K562 (cell line): ENCODE data around the gene FAM78B. TPM values are rescaled to one million over a fixed set of nuclear protein-coding genes. Genes with fewer than 3 reads are reported as not detected.

Source experiments
- ATAC-seq: fragments of 200-7000 bp; cut with Tn5 transposase; 3 replicates; pipeline ENCODE4 v1.9.1; 2020; ENCODE audit warnings: moderate library complexity
- BruUV-seq: library from RNA; stranded (reverse); fragments of 400-500 nt; replicated peaks from 2 replicates; lab custom pipeline; 2021; lab: Mats Ljungman, UMichigan
- CTCF ChIA-PET: fragments of 300-600 bp; formaldehyde crosslinking; extraction: SDS; loops from one replicate; lab custom pipeline; 2021; ENCODE audit warnings: low intra/inter-chr PET ratio; lab: Yijun Ruan, JAX
- POLR2A ChIA-PET: fragments of 300-600, 350-650 bp; sonication (Branson Sonifier 250); formaldehyde crosslinking; extraction: SDS; loops from one replicate; lab custom pipeline; 2021; ENCODE audit warnings: antibody characterized with exemption, inconsistent platforms; lab: Yijun Ruan, JAX
- DNase-seq, 4 experiments: peaks; one replicate each; pipeline versions ENCODE4 v3.0.0 to v3.0.0-alpha.2; 2011 to 2018; ENCODE audit warnings: low spot score in 3 of 4, mixed read lengths in 3 of 4; ENCODE audit errors: extremely low read depth in 1 of 4
- FAIRE-seq: peaks from 2 replicates; lab custom pipeline; 2011; peaks lifted over from hg19 to GRCh38; lab: Jason Lieb, UNC
- H2AFZ ChIP-seq: 2 replicates; pipeline ENCODE4 v1.6.0; 2011; ENCODE audit warnings: low read depth, low read length, control low read depth, inconsistent platforms
- H3K27ac ChIP-seq: fragments of 200-600 bp; 3 replicates; pipeline ENCODE4 v1.8.0; 2011; ENCODE audit warnings: low read depth, mild to moderate bottlenecking, control low read depth, inconsistent platforms, low read length, moderate library complexity, mixed read lengths; ENCODE audit errors: extremely low read depth
- H3K27me3 ChIP-seq, 2 experiments: fragments of 300-600 bp in 1 of 2; 2 replicates in 1 of 2; 3 replicates in 1 of 2; pipeline versions ENCODE4 v1.6.0 to v1.8.0; 2011; ENCODE audit warnings: inconsistent platforms in 2 of 2, low read length in 2 of 2, mild to moderate bottlenecking in 1 of 2, mixed read lengths in 1 of 2, moderate library complexity in 1 of 2; ENCODE audit not compliant: control insufficient read depth in 2 of 2, insufficient read depth in 2 of 2
- H3K36me3 ChIP-seq: fragments of 300-600 bp; 3 replicates; pipeline ENCODE4 v1.8.0; 2011; ENCODE audit warnings: mild to moderate bottlenecking, low read length, inconsistent platforms; ENCODE audit not compliant: control insufficient read depth, insufficient read depth
- H3K4me1 ChIP-seq, 2 experiments: fragments of 200-600 bp in 1 of 2; replicated peaks in 1 of 2; 2 replicates in 1 of 2; 3 replicates in 1 of 2; pipeline versions ENCODE4 v1.5.1 to v1.8.0; 2011; ENCODE audit warnings: inconsistent platforms in 2 of 2, low read length in 2 of 2, mild to moderate bottlenecking in 1 of 2, mixed read lengths in 1 of 2, moderate library complexity in 1 of 2; ENCODE audit not compliant: control insufficient read depth in 2 of 2, insufficient read depth in 2 of 2
- H3K4me2 ChIP-seq: 2 replicates; pipeline ENCODE4 v1.6.1; 2011; ENCODE audit warnings: low read length, control low read depth, inconsistent platforms, mixed read lengths; ENCODE audit not compliant: insufficient read depth
- H3K4me3 ChIP-seq: fragments of 200-600 bp; sonication (generic), shearing (Covaris generic); 2 replicates; pipeline ENCODE4 v1.5.1; 2016; ENCODE audit warnings: control low read depth, inconsistent platforms
- H3K79me2 ChIP-seq: fragments of 200-600 bp; 3 replicates; pipeline ENCODE4 v1.8.0; 2011; ENCODE audit warnings: low read length, inconsistent platforms; ENCODE audit not compliant: control insufficient read depth, insufficient read depth
- H3K9ac ChIP-seq, 2 experiments: 2 replicates each; pipeline versions ENCODE4 v1.6.0 to v1.6.1; 2011; ENCODE audit warnings: low read depth in 2 of 2, low read length in 2 of 2, control low read depth in 1 of 2, inconsistent platforms in 1 of 2, mild to moderate bottlenecking in 1 of 2, mixed read lengths in 1 of 2; ENCODE audit not compliant: insufficient read depth in 1 of 2
- H3K9me1 ChIP-seq: one replicate; pipeline ENCODE4 v1.6.0; 2011; ENCODE audit warnings: inconsistent platforms, mild to moderate bottlenecking, low read length, moderate library complexity; ENCODE audit not compliant: control insufficient read depth, insufficient read depth
- H3K9me3 ChIP-seq: replicated peaks from 2 replicates; pipeline ENCODE4 v1.5.1; 2011; ENCODE audit warnings: low read depth, low read length, inconsistent platforms; ENCODE audit not compliant: control insufficient read depth, insufficient read depth
- H4K20me1 ChIP-seq: replicated peaks from 2 replicates; pipeline ENCODE4 v1.6.1; 2011; ENCODE audit warnings: low read length, inconsistent platforms, mixed read lengths; ENCODE audit not compliant: control insufficient read depth, insufficient read depth
- CAMTA2 ChIP-seq: fragments of 250-450 bp; sonication (Bioruptor Pico); conservative IDR thresholded peaks from 2 replicates; pipeline ENCODE4 v1.5.1; 2022
- CEBPG ChIP-seq, 3 experiments: fragments of 200-800 bp in 1 of 3; sonication (Bioruptor generic) in 1 of 3; sonication (generic) in 1 of 3; formaldehyde crosslinking in 1 of 3; IDR thresholded peaks in 2 of 3; conservative IDR thresholded peaks in 1 of 3; 2 replicates each; pipeline versions ENCODE4 v1.6.1 to v1.8.0; 2016 to 2022; ENCODE audit warnings: missing compliant biosample characterization in 2 of 3, missing genetic modification characterization in 2 of 3, mild to moderate bottlenecking in 1 of 3, missing genetic modification reagents in 1 of 3
- CREM ChIP-seq: IDR thresholded peaks from 2 replicates; pipeline ENCODE4 v1.6.1; 2014; ENCODE audit warnings: antibody characterized with exemption, low read depth
- DACH1 ChIP-seq: fragments of 450-650 bp; IDR thresholded peaks from 2 replicates; pipeline ENCODE4 v1.6.1; 2018; ENCODE audit not compliant: partially characterized antibody
- JUN ChIP-seq, 2 experiments: sonication (generic) in 1 of 2; formaldehyde crosslinking in 1 of 2; IDR thresholded peaks; 2 replicates each; pipeline versions ENCODE4 v1.6.1 to v1.8.0; 2012 to 2022; ENCODE audit warnings: borderline replicate concordance in 2 of 2, mild to moderate bottlenecking in 2 of 2, improper control_type of control experiment in 1 of 2, low read depth in 1 of 2, low read length in 1 of 2, missing genetic modification reagents in 1 of 2
- KLF13 ChIP-seq: fragments of 450-650 bp; IDR thresholded peaks from 2 replicates; pipeline ENCODE4 v1.6.1; 2016; ENCODE audit warnings: missing genetic modification characterization, low read depth, mild to moderate bottlenecking, missing compliant biosample characterization, moderate library complexity, borderline replicate concordance
- NFATC3 ChIP-seq: fragments of 450-650 bp; IDR thresholded peaks from 2 replicates; pipeline ENCODE4 v1.6.1; 2017; ENCODE audit warnings: mild to moderate bottlenecking
- NONO ChIP-seq, 2 experiments: fragments of 200-400 bp in 1 of 2; fragments of 450-650 bp in 1 of 2; formaldehyde crosslinking in 1 of 2; IDR thresholded peaks; 2 replicates each; pipeline ENCODE4 v1.6.1; 2017; ENCODE audit warnings: low read depth in 2 of 2, mild to moderate bottlenecking in 2 of 2, moderate library complexity in 2 of 2, low read length in 1 of 2
- NRF1 ChIP-seq, 2 experiments: fragments of 450-650 bp; IDR thresholded peaks in 1 of 2; conservative IDR thresholded peaks in 1 of 2; 2 replicates each; pipeline ENCODE4 v1.6.1; 2014; ENCODE audit warnings: mild to moderate bottlenecking in 2 of 2
- RBM25 ChIP-seq: fragments of 200-400 bp; formaldehyde crosslinking; IDR thresholded peaks from 2 replicates; pipeline ENCODE4 v1.6.1; 2018; ENCODE audit warnings: low read length, low read depth, moderate library complexity; ENCODE audit not compliant: severe bottlenecking
- ZNF140 ChIP-seq: fragments of 250-450 bp; sonication (Bioruptor Pico); IDR thresholded peaks from 2 replicates; pipeline ENCODE4 v1.8.0; 2021; ENCODE audit warnings: moderate library complexity, mild to moderate bottlenecking, inconsistent platforms
- ZNF668 ChIP-seq: fragments of 250-450 bp; sonication (Bioruptor Pico); IDR thresholded peaks from 2 replicates; pipeline ENCODE4 v1.8.0; 2022; ENCODE audit warnings: mild to moderate bottlenecking, inconsistent platforms
- ZNF778 ChIP-seq: fragments of 450-650 bp; formaldehyde crosslinking; IDR thresholded peaks from 2 replicates; pipeline ENCODE4 v1.4.0; 2020; ENCODE audit warnings: mild to moderate bottlenecking, moderate library complexity
- WGBS: fragments of 100-300 bp; shearing (Covaris generic); methylation state at CpG from one replicate; pipeline ENCODE4 v1.1.6; 2016; ENCODE audit warnings: low coverage, mixed read lengths; ENCODE audit not compliant: insufficient coverage; ENCODE audit errors: missing lambda C conversion rate; 5-methylcytosine and 5-hydroxymethylcytosine counted together
- in situ Hi-C: fragments of 300-500 bp; cut with MboI; formaldehyde crosslinking; loops from 4 replicates; pipeline ENCODE4 v1.15.0; 2018; ENCODE audit warnings: inconsistent platforms, mixed read lengths
- intact Hi-C: fragments of 100-400 bp; cut with micrococcal nuclease; formaldehyde crosslinking; loops from 2 replicates; pipeline ENCODE4 v1.14.2; 2022
- polyA plus RNA-seq, 8 experiments: library from polyadenylated mRNA; depleted of rRNA in 4 of 8; stranded (reverse) in 5 of 8; unstranded in 3 of 8; fragments of >200 nt; fragmentation: Nextera tagmentation in 2 of 8; fragmentation: Illumina TruSeq in 1 of 8; extraction: Ambion mirVana in 2 of 8; extraction: Trizol in 1 of 8; gene quantifications; 2 replicates each; pipeline versions ENCODE4 v1.2.1 to v1.2.3, GENCODE V29; 2011 to 2014; ENCODE audit warnings: inconsistent platforms in 1 of 8, missing spikeins in 1 of 8
- total RNA-seq, 7 experiments: library from RNA; depleted of rRNA in 6 of 7; stranded (reverse); fragments of >200 nt in 6 of 7; fragmentation: Illumina TruSeq in 2 of 7; extraction: Trizol in 2 of 7; gene quantifications; 2 replicates each; pipeline versions ENCODE4 v1.2.1 to v1.2.3, GENCODE V29; 2011 to 2021; ENCODE audit warnings: low replicate concordance in 1 of 7
- TF ChIP-seq, protein P1 (sequence below): fragments of 450-650 bp; IDR thresholded peaks from one replicate; pipeline ENCODE4 v1.6.1; 2018; ENCODE audit warnings: mild to moderate bottlenecking, moderate library complexity; ENCODE audit not compliant: partially characterized antibody

The FAM78B gene
- total and polyA plus RNA-seq, 9 of the 15 experiments (the other 6 are each of a cell fraction or from before 2014, with no cell fraction given): 0.04 to 0.43 (median 0.29) TPM; not detected in 1

DNA sequence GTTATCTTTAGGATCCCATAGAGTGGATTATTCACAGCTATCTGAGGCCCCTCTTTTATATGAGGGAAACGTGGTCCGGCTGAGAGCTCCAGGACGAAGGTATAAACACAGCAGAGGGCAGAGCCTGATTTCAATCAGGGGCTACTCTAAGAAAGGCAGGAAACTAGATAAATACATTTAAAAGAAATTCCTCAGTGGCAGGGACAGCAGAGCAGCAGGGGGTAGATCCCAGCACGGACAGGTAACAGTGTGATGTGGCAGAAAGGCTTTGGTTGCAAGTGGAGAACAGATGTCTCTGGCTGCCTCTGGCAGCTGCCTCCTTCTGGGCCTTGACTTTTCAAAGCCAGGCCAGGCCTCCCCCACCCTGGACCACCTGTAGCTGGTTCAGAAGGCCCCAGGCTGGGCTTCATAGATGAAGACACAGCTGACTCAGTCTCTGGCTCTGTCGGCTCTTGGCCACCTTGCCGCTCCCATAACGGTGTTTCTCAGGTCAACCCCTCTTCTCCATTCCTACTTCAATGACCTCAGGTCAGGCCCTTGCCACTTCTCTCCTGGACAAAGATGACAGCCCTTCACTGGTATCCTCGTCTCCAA, 43.8 kb downstream of the FAM78B start:
- in situ Hi-C loops (no loop called here), intact Hi-C loops (no loop called here)
- H3K9ac ChIP-seq: no peak overlapping the region
- CTCF ChIA-PET: no interaction called here
- no peaks in the 10 kb centered on the region for H3K9me3 ChIP-seq
- H3K79me2 ChIP-seq: no peaks in the 10 kb centered on the region
- TF ChIP-seq CREM (no peak), CAMTA2 (CRISPR knock-in tag) (no peak), DACH1 (no peak), ZNF140 (CRISPR knock-in tag) (no peak), JUN (IDR thresholded peaks at IDR 0.05; ENCODE audit: borderline replicate concordance, low read depth, low read length) (no peak), JUN (CRISPR knock-in tag; IDR thresholded peaks at IDR 0.05; ENCODE audit: borderline replicate concordance) (no peak)
- no peaks in the 10 kb centered on the region; the same call in 1 of the 2 replicates for H4K20me1 ChIP-seq
- POLR2A ChIA-PET: interaction anchor here (1.5 kb wide), 1 partner anchor 10 kb away, joined by 5 read pairs; no protein-coding TSS in a partner anchor
- H3K4me3 ChIP-seq: no peak overlapping the region
- H3K27ac ChIP-seq: no peak overlapping the region
- no peak overlapping the region for H2AFZ ChIP-seq
- no peak overlapping the region for H3K4me2 ChIP-seq
- H3K27me3 ChIP-seq: peaks cover 11 to 31% of the 10 kb centered on the region in 2 experiments
- BruUV-seq: no TSS peak
- DNase-seq (no peak), FAIRE-seq (no peak), ATAC-seq (no peak)
- no peaks in the 10 kb centered on the region for H3K36me3 ChIP-seq
- no peaks in the 10 kb centered on the region for H3K4me1 ChIP-seq
- H3K9me1 ChIP-seq: no peaks in the 10 kb centered on the region
- WGBS: 0% methylated on average over 8 of the region's 8 CpGs

DNA sequence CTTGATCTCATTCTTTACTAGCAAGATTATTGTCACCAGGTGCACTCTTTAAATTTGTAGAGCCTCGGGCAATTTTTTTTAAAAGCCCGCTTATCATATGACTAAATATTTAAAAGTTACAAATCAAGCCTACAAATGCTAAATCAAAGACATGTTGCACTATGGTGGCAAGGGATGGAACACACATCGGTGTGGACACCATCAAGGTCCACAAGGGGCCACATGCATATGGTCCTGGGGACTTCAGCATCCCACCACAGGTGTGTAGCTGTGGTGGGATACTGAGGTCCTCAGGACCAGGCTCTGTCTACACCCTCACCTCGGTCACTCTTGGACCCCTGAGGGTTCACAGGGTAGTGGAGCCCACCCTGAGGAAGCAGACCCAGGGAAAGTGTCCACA, 45.8 kb downstream of the FAM78B start:
- ChIA-PET CTCF (no interaction called here), POLR2A (interaction anchor here (0.7 to 1.0 kb wide), 2 partner anchors 13 to 14 kb away, joined by 3 read pairs; no protein-coding TSS in a partner anchor)
- no peak for FAIRE-seq
- Histone ChIP-seq H2AFZ (no peak overlapping the region), H3K27ac (no peak overlapping the region), H3K9me3 (no peaks in the 10 kb centered on the region), H3K4me3 (no peak overlapping the region), H3K4me1 (no peaks in the 10 kb centered on the region), H3K9me1 (no peaks in the 10 kb centered on the region), H3K27me3 (peaks cover 11 to 31% of the 10 kb centered on the region in 2 experiments), H3K9ac (no peak overlapping the region), H3K36me3 (no peaks in the 10 kb centered on the region), H4K20me1 (no peaks in the 10 kb centered on the region; the same call in 1 of the 2 replicates), H3K4me2 (no peak overlapping the region), H3K79me2 (no peaks in the 10 kb centered on the region)
- BruUV-seq: no TSS peak
- under 1% methylated on average over 4 of the region's 4 CpGs for WGBS
- intact Hi-C loops: no loop called here
- in situ Hi-C loops: no loop called here
- ATAC-seq: no peak
- no peak for DNase-seq
- TF ChIP-seq RBM25 (no peak), NRF1 (conservative IDR thresholded peaks at IDR 0.05 in 1 of 2, IDR thresholded peaks at IDR 0.05 in 1 of 2) (no peak), ZNF668 (CRISPR knock-in tag) (no peak), CEBPG (CRISPR knock-in tag; IDR thresholded peaks at IDR 0.05) (no peak), CEBPG (tag; conservative IDR thresholded peaks at IDR 0.05 in 1 of 2, IDR thresholded peaks at IDR 0.05 in 1 of 2) (no peak), KLF13 (tag) (no peak), NONO (IDR thresholded peaks at IDR 0.05; ENCODE audit: low read depth in 2 of 2, low read length in 1 of 2) (no peak), ZNF778 (CRISPR knock-in tag) (no peak), NFATC3 (no peak)
- TF ChIP-seq, protein P1, sequence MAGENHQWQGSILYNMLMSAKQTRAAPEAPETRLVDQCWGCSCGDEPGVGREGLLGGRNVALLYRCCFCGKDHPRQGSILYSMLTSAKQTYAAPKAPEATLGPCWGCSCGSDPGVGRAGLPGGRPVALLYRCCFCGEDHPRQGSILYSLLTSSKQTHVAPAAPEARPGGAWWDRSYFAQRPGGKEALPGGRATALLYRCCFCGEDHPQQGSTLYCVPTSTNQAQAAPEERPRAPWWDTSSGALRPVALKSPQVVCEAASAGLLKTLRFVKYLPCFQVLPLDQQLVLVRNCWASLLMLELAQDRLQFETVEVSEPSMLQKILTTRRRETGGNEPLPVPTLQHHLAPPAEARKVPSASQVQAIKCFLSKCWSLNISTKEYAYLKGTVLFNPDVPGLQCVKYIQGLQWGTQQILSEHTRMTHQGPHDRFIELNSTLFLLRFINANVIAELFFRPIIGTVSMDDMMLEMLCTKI: no peak
